ENCODE results near the gene ZC3H7A. TPM values are rescaled to one million over a fixed set of nuclear protein-coding genes. Genes with fewer than 3 reads are reported as not detected.
"Not testable (repeated sequence)": the region's sequence is repeated elsewhere in the genome, so short reads cannot be mapped to it uniquely, and the experiment has no call there.

The ZC3H7A gene
- total RNA-seq, 1 experiment from 2014 or later = 43.1 TPM

DNA sequence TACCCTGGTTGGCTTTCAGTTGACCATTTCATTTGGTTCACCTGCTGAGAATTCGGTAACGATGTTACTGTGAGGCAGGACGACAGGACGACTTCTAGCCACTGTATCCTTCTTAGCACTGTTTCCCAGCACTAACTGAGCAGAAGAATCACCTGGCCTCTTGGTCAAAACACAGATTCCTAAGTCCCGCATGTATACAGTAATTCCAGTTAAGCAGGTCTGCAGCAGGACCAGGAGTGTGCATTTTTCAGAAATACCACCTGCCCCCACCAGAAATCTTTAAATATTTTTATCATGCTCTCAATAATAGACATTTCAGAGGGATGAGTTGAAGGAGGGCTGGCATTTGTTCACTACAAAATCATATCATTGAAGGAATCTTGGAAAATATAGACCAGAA is 31.6 kb upstream of the ZC3H7A start:
- Mint-ChIP-seq H3K4me3 (no peak overlapping the region), H3K27me3 (ENCODE audit: low read depth) (no peaks in the 10 kb centered on the region), H3K36me3 (ENCODE audit: insufficient read depth in 1 of 3, low read depth in 3 of 3) (no peaks in the 10 kb centered on the region), H3K9me3 (no peaks in the 10 kb centered on the region; a peak in 1 of 5 replicates), H3K27ac (no peak overlapping the region), H3K4me1 (no peaks in the 10 kb centered on the region)
- TF ChIP-seq, protein P1, sequence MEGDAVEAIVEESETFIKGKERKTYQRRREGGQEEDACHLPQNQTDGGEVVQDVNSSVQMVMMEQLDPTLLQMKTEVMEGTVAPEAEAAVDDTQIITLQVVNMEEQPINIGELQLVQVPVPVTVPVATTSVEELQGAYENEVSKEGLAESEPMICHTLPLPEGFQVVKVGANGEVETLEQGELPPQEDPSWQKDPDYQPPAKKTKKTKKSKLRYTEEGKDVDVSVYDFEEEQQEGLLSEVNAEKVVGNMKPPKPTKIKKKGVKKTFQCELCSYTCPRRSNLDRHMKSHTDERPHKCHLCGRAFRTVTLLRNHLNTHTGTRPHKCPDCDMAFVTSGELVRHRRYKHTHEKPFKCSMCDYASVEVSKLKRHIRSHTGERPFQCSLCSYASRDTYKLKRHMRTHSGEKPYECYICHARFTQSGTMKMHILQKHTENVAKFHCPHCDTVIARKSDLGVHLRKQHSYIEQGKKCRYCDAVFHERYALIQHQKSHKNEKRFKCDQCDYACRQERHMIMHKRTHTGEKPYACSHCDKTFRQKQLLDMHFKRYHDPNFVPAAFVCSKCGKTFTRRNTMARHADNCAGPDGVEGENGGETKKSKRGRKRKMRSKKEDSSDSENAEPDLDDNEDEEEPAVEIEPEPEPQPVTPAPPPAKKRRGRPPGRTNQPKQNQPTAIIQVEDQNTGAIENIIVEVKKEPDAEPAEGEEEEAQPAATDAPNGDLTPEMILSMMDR (conservative IDR thresholded peaks at IDR 0.05) = no peak
- Histone ChIP-seq H3K4ac (ENCODE audit: low read depth, low read length) (no peak overlapping the region), H4K5ac (ENCODE audit: insufficient read length, low read depth, low read length) (no peak overlapping the region), H4K91ac (ENCODE audit: insufficient read length, low read depth, low read length) (no peak overlapping the region), H3K14ac (ENCODE audit: insufficient read depth, low read length) (no peak overlapping the region), H2BK15ac (ENCODE audit: low read depth, low read length) (no peak overlapping the region), H3K27ac (ENCODE audit: insufficient read length, low read depth, low read length) (no peak overlapping the region), H3K79me2 (ENCODE audit: insufficient read depth, low read length) (no peaks in the 10 kb centered on the region), H2BK120ac (ENCODE audit: low read depth, low read length, poor library complexity, severe bottlenecking) (no peak overlapping the region), H3T11ph (ENCODE audit: low read length) (no peak overlapping the region), H3K9ac (ENCODE audit: extremely low read depth, insufficient read length, low read length) (no peak overlapping the region), H3K56ac (ENCODE audit: insufficient read length, low read depth, low read length) (no peak overlapping the region), H2AK5ac (ENCODE audit: insufficient read length, low read length) (no peak overlapping the region), H3K23ac (ENCODE audit: insufficient read length, low read depth, low read length) (no peak overlapping the region), H3K18ac (ENCODE audit: insufficient read length, low read depth, low read length) (no peak overlapping the region), H3K4me1 (ENCODE audit: insufficient read depth, low read length) (no peaks in the 10 kb centered on the region), H3K79me1 (ENCODE audit: insufficient read depth, low read depth, low read length, poor library complexity, severe bottlenecking) (no peaks in the 10 kb centered on the region), H3K9me3 (ENCODE audit: control insufficient read depth, low read depth, low read length) (no peaks in the 10 kb centered on the region), H2AFZ (ENCODE audit: low read length) (no peak overlapping the region), H2BK20ac (ENCODE audit: low read depth, low read length, poor library complexity, severe bottlenecking) (no peak overlapping the region), H4K20me1 (ENCODE audit: control insufficient read depth, insufficient read depth, insufficient read length) (no peaks in the 10 kb centered on the region), H3K4me2 (ENCODE audit: insufficient read depth, insufficient read length, low read length) (no peak overlapping the region), H4K8ac (replicated peaks; ENCODE audit: insufficient read length, low read depth, low read length) (no peak overlapping the region), H2BK12ac (ENCODE audit: insufficient read length, low read depth, low read length) (no peak overlapping the region), H2BK5ac (ENCODE audit: insufficient read length, low read length) (no peak overlapping the region), H3K27me3 (ENCODE audit: insufficient read depth, low read length) (no peaks in the 10 kb centered on the region), H3K23me2 (ENCODE audit: insufficient read length, low read depth, low read length, poor library complexity, severe bottlenecking) (no peaks in the 10 kb centered on the region)
- WGBS (ENCODE audit: extremely low coverage, insufficient read length, low lambda C conversion rate) = no CpG with 5 or more reads among the region's 5 CpGs
- no peak for DNase-seq

DNA sequence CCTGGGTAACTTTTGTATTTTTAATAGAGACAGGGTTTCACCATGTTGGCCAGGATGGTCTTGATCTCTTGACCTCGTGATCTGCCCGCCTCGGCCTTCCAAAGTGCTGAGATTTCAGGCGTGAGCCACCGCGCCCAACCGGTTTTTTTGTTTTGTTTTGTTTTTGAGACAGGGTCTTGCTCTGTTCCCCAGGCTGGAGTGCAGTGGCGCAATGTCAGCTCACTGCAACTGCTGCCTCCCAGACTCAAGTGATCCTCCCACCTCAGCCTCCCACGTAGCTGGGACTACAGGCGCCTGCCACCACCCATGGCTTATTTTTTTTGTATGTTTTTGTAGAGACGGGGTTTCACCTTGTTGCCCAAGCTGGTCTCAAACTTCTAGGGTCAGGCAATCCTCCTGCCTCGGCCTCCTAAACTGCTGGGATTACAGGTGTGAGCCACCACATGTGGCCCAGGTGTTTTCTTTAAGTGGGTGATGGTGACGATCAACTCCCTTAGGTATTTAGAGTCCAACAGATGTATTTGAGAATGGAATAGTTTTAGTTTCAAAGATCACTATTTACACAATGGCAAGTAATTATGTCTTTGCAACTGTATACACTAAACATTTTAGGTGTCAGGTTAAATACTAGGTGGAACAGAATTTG is 28.6 kb upstream of the ZC3H7A start:
- H3K4ac ChIP-seq (ENCODE audit: low read depth, low read length); H3K23ac ChIP-seq (ENCODE audit: insufficient read length, low read depth, low read length); H2BK12ac ChIP-seq (ENCODE audit: insufficient read length, low read depth, low read length); H2AFZ ChIP-seq (ENCODE audit: low read length); H3K4me1 Mint-ChIP-seq; H3K23me2 ChIP-seq (ENCODE audit: insufficient read length, low read depth, low read length, poor library complexity, severe bottlenecking); DNase-seq; H3T11ph ChIP-seq (ENCODE audit: low read length); H3K27ac ChIP-seq (ENCODE audit: insufficient read length, low read depth, low read length); H3K27me3 Mint-ChIP-seq (ENCODE audit: low read depth); H3K4me2 ChIP-seq (ENCODE audit: insufficient read depth, insufficient read length, low read length); H3K27ac Mint-ChIP-seq; H3K79me2 ChIP-seq (ENCODE audit: insufficient read depth, low read length); H3K9me3 Mint-ChIP-seq; H4K20me1 ChIP-seq (ENCODE audit: control insufficient read depth, insufficient read depth, insufficient read length); H2BK120ac ChIP-seq (ENCODE audit: low read depth, low read length, poor library complexity, severe bottlenecking); H4K91ac ChIP-seq (ENCODE audit: insufficient read length, low read depth, low read length); H3K4me1 ChIP-seq (ENCODE audit: insufficient read depth, low read length); H2BK15ac ChIP-seq (ENCODE audit: low read depth, low read length); H3K4me3 Mint-ChIP-seq; H4K5ac ChIP-seq (ENCODE audit: insufficient read length, low read depth, low read length); H3K14ac ChIP-seq (ENCODE audit: insufficient read depth, low read length); H3K18ac ChIP-seq (ENCODE audit: insufficient read length, low read depth, low read length); H3K27me3 ChIP-seq (ENCODE audit: insufficient read depth, low read length); H3K9ac ChIP-seq (ENCODE audit: extremely low read depth, insufficient read length, low read length); H2BK20ac ChIP-seq (ENCODE audit: low read depth, low read length, poor library complexity, severe bottlenecking); H3K79me1 ChIP-seq (ENCODE audit: insufficient read depth, low read depth, low read length, poor library complexity, severe bottlenecking); H4K8ac ChIP-seq (replicated peaks; ENCODE audit: insufficient read length, low read depth, low read length); H3K9me3 ChIP-seq (ENCODE audit: control insufficient read depth, low read depth, low read length); H3K36me3 Mint-ChIP-seq (ENCODE audit: insufficient read depth in 1 of 3, low read depth in 3 of 3); H2BK5ac ChIP-seq (ENCODE audit: insufficient read length, low read length); H3K56ac ChIP-seq (ENCODE audit: insufficient read length, low read depth, low read length); H2AK5ac ChIP-seq (ENCODE audit: insufficient read length, low read length): not testable (repeated sequence)
- no CpG with 5 or more reads among the region's 13 CpGs for WGBS (ENCODE audit: extremely low coverage, insufficient read length, low lambda C conversion rate)
